HUES64 (cell line): ENCODE results near the gene CLIC4.
"Not testable (repeated sequence)": the region's sequence is repeated elsewhere in the genome, so short reads cannot be mapped to it uniquely, and the experiment has no call there.

ENCODE experiments used
- H3K27ac ChIP-seq: 2 replicates; pipeline ENCODE4 v1.7.0; 2013; ENCODE audit warnings: low read depth, low read length, inconsistent platforms
- H3K27me3 ChIP-seq: 2 replicates; pipeline ENCODE4 v1.6.1; 2013; ENCODE audit warnings: mild to moderate bottlenecking, low read length; ENCODE audit not compliant: insufficient read depth
- H3K36me3 ChIP-seq: 2 replicates; pipeline ENCODE4 v1.6.1; 2013; ENCODE audit warnings: mild to moderate bottlenecking, low read length; ENCODE audit not compliant: insufficient read depth
- H3K4me1 ChIP-seq: 2 replicates; pipeline ENCODE4 v1.6.1; 2013; ENCODE audit warnings: mild to moderate bottlenecking, low read length, moderate library complexity; ENCODE audit not compliant: insufficient read depth
- H3K4me3 ChIP-seq: 2 replicates; pipeline ENCODE4 v1.5.1; 2013; ENCODE audit warnings: mild to moderate bottlenecking, low read length, moderate library complexity
- H3K9ac ChIP-seq: 2 replicates; pipeline ENCODE4 v1.6.1; 2013; ENCODE audit warnings: mild to moderate bottlenecking, low read depth, low read length
- H3K9me3 ChIP-seq: 2 replicates; pipeline ENCODE4 v1.6.1; 2013; ENCODE audit warnings: low read depth, low read length; ENCODE audit not compliant: insufficient read depth
- WGBS: fragments of 150-250, 120-280 bp; methylation state at CpG from one replicate; pipeline ENCODE4 v1.1.7; 2013; ENCODE audit warnings: missing lambda C conversion rate; 5-methylcytosine and 5-hydroxymethylcytosine counted together

CLIC4 gene

GRCh38 chr1:24778141-24778540 is 32.9 kb downstream of the CLIC4 start:
- Histone ChIP-seq H3K36me3 (no peaks in the 10 kb centered on the region; the same call in 1 of the 2 replicates), H3K9me3 (no peaks in the 10 kb centered on the region), H3K4me3 (no peak overlapping the region), H3K4me1 (0 out of 2 replicates have a peak, but pooled peaks cover 12% of the 10 kb centered on the region), H3K27ac (no peak overlapping the region), H3K27me3 (no peaks in the 10 kb centered on the region), H3K9ac (no peak overlapping the region)
- WGBS, result no CpG with 5 or more reads among the region's 2 CpGs

- H3K4me1 ChIP-seq, result 0 out of 2 replicates have a peak, but pooled peaks cover 12% of the 10 kb centered on the region
- 95% methylated on average over 6 of the region's 8 CpGs for WGBS
- H3K36me3 ChIP-seq, H3K27ac ChIP-seq, H3K9ac ChIP-seq, H3K9me3 ChIP-seq, H3K4me3 ChIP-seq, H3K27me3 ChIP-seq: not testable (repeated sequence)
These were observed 34.0 kb downstream of the CLIC4 start for GRCh38 chr1:24779199-24779598.

- Histone ChIP-seq H3K9ac (no peak overlapping the region), H3K9me3 (no peaks in the 10 kb centered on the region), H3K36me3 (no peaks in the 10 kb centered on the region; the same call in 1 of the 2 replicates), H3K27me3 (no peaks in the 10 kb centered on the region), H3K4me3 (no peak overlapping the region), H3K27ac (no peak overlapping the region), H3K4me1 (0 out of 2 replicates have a peak, but pooled peaks cover 11% of the 10 kb centered on the region)
- WGBS, result 97% methylated on average over 4 of the region's 5 CpGs
These were observed 34.6 kb downstream of the CLIC4 start for GRCh38 chr1:24779689-24780464.

GRCh38 chr1:24780626-24781025 is 35.4 kb downstream of the CLIC4 start:
- not testable (repeated sequence) for H3K27me3 ChIP-seq, H3K9me3 ChIP-seq, H3K4me1 ChIP-seq, H3K27ac ChIP-seq, H3K9ac ChIP-seq, H3K4me3 ChIP-seq, H3K36me3 ChIP-seq
- 97% methylated on average over 8 of the region's 8 CpGs for WGBS

- H3K9ac ChIP-seq, result no peak overlapping the region
- no peaks in the 10 kb centered on the region for H3K27me3 ChIP-seq
- H3K27ac ChIP-seq, result no peak overlapping the region
- no peaks in the 10 kb centered on the region for H3K4me1 ChIP-seq
- 95% methylated on average over 2 of the region's 2 CpGs for WGBS
- H3K4me3 ChIP-seq, result no peak overlapping the region
- peaks cover 3% of the 10 kb centered on the region; the same call in 1 of the 2 replicates for H3K36me3 ChIP-seq
- H3K9me3 ChIP-seq, result no peaks in the 10 kb centered on the region
These were observed 37.4 kb downstream of the CLIC4 start for GRCh38 chr1:24782689-24783088.

- Histone ChIP-seq H3K36me3 (0 out of 2 replicates have a peak, but pooled peaks cover 5% of the 10 kb centered on the region), H3K4me3 (no peak overlapping the region), H3K9ac (no peak overlapping the region), H3K9me3 (no peaks in the 10 kb centered on the region), H3K27ac (no peak overlapping the region), H3K27me3 (no peaks in the 10 kb centered on the region), H3K4me1 (no peaks in the 10 kb centered on the region)
- WGBS, result 94% methylated on average over 1 of the region's 1 CpG
These were observed 38.5 kb downstream of the CLIC4 start for GRCh38 chr1:24783713-24784112.

GRCh38 chr1:24786191-24786590 is 40.9 kb downstream of the CLIC4 start:
- Histone ChIP-seq H3K9ac (no peak overlapping the region), H3K27ac (no peak overlapping the region)

GRCh38 chr1:24790490-24790889 is 45.2 kb downstream of the CLIC4 start:
- H3K4me3 ChIP-seq, result no peak overlapping the region
- no peaks in the 10 kb centered on the region for H3K9me3 ChIP-seq
- no peaks in the 10 kb centered on the region for H3K27me3 ChIP-seq
- H3K36me3 ChIP-seq, result 0 out of 2 replicates have a peak, but pooled peaks cover 5% of the 10 kb centered on the region
- peaks cover 9% of the 10 kb centered on the region; the same call in 1 of the 2 replicates for H3K4me1 ChIP-seq
- H3K27ac ChIP-seq, result no peak overlapping the region
- no peak overlapping the region for H3K9ac ChIP-seq

More at GRCh38 chr1:24786191-24786590, 40.9 kb downstream of the CLIC4 start:
- no peaks in the 10 kb centered on the region for H3K4me1 ChIP-seq
- H3K9me3 ChIP-seq, result no peaks in the 10 kb centered on the region
- H3K36me3 ChIP-seq, result 0 out of 2 replicates have a peak, but pooled peaks cover 5% of the 10 kb centered on the region
- no peak overlapping the region for H3K4me3 ChIP-seq
- H3K27me3 ChIP-seq, result no peaks in the 10 kb centered on the region

- H3K9ac ChIP-seq, result no peak overlapping the region
- H3K4me3 ChIP-seq, result no peak overlapping the region
- peaks cover 9% of the 10 kb centered on the region; the same call in 1 of the 2 replicates for H3K4me1 ChIP-seq
- H3K9me3 ChIP-seq, result peaks cover 12% of the 10 kb centered on the region
- no peaks in the 10 kb centered on the region for H3K27me3 ChIP-seq
- 89% methylated on average over 3 of the region's 4 CpGs for WGBS
- H3K36me3 ChIP-seq, result peaks cover 15% of the 10 kb centered on the region
- no peak overlapping the region for H3K27ac ChIP-seq
These were observed 48.3 kb downstream of the CLIC4 start for GRCh38 chr1:24793447-24794129.

GRCh38 chr1:24794130-24794502 is 48.9 kb downstream of the CLIC4 start:
- not testable (repeated sequence) for H3K27ac ChIP-seq, H3K4me3 ChIP-seq, H3K27me3 ChIP-seq, H3K9ac ChIP-seq, H3K4me1 ChIP-seq
- WGBS, result 95% methylated on average over 2 of the region's 2 CpGs
- Histone ChIP-seq H3K36me3 (peaks cover 15% of the 10 kb centered on the region), H3K9me3 (peaks cover 12% of the 10 kb centered on the region)

- peaks cover 12% of the 10 kb centered on the region for H3K9me3 ChIP-seq
- WGBS, result 95% methylated on average over 5 of the region's 5 CpGs
- H3K9ac ChIP-seq, result no peak overlapping the region
- no peaks in the 10 kb centered on the region for H3K27me3 ChIP-seq
- H3K4me3 ChIP-seq, result no peak overlapping the region
- peaks cover 9% of the 10 kb centered on the region; the same call in 1 of the 2 replicates for H3K4me1 ChIP-seq
- peaks cover 15% of the 10 kb centered on the region for H3K36me3 ChIP-seq
- no peak overlapping the region for H3K27ac ChIP-seq
These were observed 50.0 kb downstream of the CLIC4 start for GRCh38 chr1:24795236-24795635.
